ENCODE data around the gene WDR38.

WDR38 gene

DNA sequence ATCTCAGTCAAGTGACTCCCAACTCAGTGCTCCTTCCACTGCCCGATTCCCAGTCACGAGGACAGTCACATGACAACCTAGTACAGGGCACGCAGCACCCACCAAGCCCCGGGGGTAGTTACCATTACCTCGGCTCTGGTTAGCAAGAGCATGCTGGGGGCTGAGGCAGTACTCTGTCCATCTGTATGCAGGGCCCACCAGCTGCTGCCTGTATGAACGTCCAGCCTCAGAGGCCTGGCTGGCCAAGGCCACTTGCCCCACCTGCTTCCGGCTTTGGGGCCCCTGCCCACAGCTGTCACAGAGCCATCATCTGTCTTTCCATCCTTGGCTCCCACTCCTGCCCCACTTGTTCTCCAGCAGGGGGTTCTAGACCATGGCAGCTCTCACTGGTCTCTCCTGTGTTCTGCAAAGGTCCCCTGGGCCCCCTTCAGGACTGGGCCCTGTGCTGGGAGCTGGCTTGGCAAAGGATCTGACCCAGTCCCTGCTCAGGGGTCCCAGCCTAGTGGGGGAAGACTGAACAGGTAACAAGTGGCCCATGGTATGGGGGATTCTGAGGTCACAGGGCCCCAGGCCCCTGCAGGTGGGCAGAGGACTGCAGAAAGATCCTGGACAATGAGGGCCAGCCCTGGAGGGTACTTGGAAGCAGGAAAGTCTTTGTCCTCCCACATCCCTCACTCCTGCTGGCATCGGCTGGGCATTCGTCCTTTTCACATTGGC is 5.2 kb downstream of the WDR38 start:
- no peak for DNase-seq (ENCODE audit: low read depth)

DNA sequence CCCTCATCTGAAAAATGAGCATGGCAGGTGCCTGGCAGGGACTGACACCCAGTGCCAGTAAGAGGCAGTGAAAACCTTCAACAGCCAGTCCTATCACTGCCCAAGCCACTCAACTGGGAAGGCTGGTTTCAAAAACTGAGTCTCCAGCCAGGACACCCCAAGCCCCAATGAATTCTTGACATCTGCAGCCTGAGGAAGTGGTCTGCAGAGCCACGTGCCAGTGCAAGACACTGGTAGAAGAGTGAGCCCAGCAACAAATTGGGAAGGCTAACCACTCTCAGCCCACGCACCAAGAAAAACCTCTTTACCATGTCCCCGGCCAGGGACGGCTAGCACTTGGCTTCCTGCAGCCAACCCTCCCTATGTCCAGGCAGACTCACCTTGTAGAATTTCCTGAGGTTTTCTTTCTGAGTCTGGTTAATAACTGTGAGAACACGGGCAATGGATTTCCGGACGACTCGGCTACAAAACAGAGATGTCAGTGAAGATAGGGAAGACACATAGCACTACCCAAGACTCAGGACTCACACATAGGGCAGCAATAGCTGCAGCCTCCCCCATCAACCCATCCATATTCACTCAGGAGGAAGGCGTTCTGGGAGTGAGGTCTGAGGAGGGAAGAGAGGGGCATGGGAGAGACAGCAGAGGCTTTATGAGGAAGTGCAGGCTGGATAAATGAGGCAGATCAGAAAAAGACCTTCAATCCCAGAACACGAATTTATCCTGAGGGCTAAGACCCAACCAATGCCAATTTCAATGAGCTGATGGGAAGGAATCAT is 6.7 kb downstream of the WDR38 start:
- no peak for DNase-seq (ENCODE audit: low read depth)

DNA sequence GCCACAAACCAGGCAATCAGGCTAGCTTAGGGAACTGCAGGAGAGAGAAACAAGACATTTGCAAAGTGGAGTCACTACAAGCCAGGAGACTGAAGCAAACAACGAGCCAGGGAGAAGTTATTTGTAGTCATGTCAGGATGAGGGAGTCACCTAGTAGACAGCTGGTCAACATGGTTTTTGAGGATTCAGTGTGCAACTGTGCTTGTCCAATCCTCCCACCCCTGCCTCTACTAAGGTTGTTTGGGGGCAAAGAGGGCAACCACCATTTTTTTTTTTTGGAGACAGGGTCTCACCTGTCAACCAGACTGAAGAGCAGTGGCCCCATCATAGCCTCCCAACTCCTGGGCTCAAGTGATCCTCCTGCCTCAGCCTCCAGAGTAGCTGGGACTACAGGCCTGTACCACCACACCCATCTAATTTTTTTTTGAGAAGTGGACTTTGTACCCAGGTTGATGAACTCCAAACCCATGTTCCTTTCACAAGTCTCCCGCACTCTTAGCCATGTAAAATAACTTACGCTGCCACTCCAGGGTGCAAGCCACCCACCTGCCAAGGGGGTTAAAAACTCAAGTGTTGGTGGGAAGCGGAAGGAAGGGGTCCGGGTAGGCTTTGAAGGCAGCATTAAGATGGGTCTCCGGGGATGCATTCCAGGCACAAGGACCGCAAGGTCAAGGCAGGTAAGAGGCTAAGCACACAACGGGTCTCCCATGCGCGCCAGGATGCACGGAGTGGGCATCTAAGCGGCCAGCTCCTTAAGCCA is 7.5 kb downstream of the WDR38 start:
- no peak for DNase-seq (ENCODE audit: low read depth)

DNA sequence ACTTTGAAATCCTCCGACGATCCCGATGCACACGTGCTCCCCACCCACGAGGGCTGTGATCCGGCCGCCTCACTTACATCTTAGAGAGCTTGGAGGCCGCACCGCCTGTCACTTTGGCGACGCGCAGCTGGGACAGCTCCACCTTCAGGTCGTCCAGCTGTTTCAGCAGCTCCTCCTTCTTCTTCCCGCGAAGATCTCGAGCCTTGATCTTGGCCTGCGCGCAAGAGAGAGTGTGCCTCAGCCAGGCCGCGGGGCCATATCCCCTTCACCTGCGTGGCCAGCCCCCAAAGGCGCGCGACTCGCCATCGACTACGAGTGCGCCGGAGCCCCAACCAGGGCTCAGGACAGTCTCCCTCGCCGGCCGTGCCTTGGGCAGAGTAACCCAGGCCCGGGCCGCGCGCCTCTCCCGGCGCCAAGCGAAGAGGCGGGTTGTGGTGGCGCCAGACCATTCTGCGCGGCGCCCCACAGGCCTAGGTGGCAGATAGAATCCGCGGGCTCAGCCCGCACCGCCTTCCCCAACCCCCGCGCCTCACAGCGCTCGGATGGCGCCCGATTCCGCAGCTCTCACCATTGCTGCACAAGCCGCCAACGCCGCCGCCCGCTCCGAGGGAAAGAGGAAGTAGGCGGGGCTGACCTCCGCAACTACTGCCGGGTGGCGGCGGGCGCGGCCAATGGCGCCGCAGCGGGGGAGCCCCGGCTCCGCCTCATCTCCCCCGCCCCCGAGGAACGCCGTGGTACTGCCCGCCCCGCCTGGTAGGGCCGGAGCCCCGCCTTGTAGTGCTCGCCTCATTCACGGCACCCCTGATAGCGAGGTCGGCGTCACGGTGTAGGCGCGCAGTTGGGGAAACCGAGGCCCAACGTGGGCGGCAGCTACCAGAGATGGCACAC is 8.3 kb downstream of the WDR38 start, which contains the start of the genes ARPC5L and RPL35:
Gene ARPC5L, plus strand, starts transcription at position 789 of the 888 bp plus-strand sequence. CDS start 7,161 bp downstream, outside the sequence.
Gene RPL35, minus strand, starts transcription at position 616 of the 888 bp plus-strand sequence. Its CDS starts 45 bp downstream, at position 571.
- DNase-seq (ENCODE audit: low read depth) = peak; percentile 93

DNA sequence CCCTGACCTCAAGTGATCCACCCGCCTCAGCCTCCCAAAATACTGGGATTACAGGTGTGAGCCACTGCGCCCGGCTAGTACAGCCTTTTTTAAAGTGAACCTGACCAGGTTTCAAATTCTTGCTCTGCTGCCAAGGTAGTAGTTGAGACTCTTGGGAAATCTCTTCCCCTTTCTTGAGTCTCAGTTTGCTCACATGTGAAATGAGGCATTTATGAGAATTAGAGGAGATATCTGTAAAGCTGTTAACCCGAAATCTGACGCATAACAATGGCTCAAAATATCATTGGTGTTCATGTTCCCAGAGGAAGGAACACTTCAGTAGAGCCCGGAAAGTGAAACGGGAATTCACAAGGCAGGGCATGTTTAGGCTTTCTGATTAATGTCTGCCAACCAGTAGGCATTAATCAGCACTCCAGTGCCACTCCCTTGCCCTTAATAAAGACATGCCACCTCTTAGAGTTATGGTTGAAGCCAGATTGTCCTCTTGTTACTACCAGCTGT is 10.2 kb downstream of the WDR38 start:
- DNase-seq (ENCODE audit: low read depth) = no peak

DNA sequence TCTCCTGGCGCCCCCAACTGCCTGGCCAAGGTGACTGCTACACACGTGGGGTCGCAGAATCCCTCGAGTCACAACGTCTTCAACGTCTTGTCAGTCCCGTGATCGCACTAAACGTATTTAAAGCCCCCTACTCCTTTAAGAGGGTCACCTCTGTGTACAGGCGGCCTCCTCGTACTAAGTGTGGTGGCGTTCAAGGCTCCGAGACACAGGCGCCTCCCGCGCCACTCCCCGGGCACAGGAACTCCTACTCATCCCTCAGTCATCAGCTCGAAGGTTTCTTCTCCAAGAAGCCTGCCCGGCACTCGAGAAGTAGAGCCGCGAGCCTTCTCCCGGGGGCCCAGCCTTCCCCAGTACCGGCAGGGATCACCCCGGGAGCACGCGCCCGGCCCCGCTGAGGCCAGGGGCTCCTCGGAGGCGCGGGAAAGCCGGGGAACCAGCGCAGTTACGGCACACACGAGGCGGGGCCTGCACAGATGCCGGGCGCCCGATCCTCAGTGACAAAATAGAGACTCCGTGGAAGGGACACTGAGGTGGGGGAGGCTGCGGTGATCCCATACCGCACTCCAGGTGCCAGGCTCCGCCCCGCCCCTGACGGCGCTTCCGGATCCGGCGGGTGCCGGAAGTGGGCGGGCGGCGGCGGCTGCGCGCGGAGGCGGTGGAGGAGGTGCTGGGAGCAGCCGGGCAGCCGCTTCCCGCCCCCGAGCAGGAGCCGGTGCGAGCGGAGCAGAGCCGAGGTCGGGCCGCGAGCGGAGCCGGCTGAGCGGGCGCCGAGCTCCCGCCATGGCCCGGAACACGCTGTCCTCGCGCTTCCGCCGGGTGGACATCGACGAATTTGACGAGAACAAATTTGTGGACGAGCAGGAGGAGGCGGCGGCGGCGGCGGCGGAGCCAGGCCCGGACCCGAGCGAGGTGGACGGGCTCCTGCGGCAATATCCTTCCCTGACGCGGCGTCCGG is 15.5 kb downstream of the WDR38 start:
- peak; percentile 92 for DNase-seq (ENCODE audit: low read depth)

DNA sequence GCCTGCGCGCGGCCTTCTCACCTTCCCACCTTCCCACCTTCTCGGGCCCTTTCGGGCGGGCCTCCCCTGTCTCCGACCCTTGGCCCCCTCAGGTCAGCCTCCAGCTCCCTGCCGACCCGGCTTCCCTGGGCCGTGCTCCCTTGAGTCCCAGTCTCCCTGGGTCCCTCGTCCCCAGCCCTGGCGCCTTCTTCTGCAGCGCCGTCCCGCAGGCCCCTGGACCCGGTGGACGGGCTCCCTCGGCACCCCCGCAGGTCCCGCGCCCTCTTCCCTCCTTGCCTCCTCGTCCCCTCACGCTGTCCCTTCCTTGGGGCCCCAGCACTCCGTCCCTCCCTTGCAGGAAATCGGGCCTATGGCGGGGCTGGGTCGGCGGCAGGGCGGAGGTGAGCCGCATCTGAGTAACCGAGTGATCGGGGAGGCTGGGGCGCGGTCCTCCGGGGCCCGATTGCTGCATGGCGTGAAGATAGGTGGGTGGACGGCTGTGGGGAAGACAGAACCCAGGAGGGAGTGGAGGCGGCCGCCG is 16.3 kb downstream of the WDR38 start:
- DNase-seq (ENCODE audit: low read depth) = no peak

DNA sequence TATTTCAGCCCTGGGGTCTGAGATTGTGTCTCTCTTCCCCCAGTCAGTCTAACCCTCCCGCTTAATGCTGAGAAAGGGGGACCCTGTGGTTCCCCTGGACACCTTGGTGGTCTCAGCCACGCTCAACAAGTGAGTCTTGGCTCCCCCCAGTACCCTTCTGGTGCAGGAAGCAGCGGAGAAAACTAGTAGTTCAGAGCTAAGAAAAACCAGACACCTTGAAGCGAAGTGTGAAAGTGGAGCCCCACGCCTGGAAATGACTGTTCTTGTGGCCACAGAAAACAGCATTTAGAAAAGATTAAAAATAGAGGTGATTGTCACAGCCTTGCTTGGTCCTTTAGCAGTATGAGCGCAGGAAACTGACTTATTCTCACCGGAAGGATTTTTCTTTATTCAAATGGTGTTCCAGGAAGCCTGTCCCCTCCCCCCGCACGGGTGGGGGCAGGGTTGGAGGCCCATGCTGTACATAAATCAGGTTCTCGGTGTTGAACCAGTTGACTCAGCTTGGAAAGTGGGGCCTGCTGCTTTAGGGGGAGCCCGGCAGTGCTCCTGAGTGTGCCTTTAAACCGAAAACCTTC is 16.8 kb downstream of the WDR38 start:
- DNase-seq (ENCODE audit: low read depth) = peak; percentile 87

DNA sequence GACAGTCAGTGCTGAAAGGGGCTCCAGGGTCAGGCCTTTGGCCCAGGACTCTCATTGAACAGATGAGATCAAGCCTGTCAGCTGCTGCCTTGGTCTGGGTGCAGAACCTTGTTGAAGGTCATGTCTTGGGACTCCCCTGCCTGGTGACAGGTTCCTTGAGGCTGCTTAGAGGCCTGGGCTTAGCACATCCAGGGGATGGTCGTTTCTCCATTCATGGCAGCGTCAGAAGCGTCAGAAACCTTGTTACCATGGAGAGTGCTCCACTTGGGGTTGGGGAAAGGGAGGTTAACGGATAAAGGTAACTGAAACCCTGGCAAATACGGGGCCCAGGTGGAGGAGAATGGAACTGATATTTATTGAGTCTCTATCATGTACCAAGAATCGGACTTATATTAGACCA is 17.5 kb downstream of the WDR38 start:
- DNase-seq (ENCODE audit: low read depth) = no peak

DNA sequence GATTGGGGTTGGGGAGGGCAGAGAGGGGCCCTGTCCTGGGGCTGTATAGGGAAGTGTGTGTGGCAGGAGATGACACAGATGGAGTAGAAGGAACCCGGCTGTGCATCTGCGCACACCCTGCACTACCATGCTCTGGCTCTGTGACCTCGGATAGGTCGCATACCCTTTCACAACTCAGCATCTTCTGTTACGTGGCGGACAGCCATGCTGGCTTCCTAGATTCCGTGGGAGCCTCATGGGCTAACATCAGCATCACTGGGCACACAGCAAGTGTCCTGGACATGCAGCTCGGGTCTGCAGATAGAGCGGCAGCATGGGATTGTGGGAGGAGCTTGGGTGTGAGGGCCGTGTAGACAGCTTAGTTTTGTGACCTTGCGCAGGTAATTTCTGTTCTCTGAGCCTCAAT is 17.9 kb downstream of the WDR38 start:
- DNase-seq (ENCODE audit: low read depth) = no peak

DNA sequence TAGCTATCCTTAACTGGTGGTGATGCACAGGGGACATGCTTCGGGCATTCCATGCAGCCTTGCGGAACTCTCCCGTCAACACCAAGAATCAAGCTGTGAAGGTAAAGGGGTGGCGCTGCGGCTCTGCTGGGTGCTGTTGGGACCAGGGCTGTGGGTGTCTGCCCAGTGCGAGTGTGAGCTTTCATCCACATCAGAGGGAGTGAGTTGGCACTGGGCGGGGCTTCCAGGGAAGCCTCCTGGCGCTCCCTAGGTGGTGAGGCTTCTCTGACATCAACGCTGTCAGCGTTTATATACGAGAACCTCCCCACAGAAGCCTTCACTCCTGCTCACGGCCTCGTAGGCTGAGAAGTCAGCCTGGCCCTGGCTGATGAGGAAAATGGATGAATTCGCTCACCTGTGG is 20.4 kb downstream of the WDR38 start:
- DNase-seq (ENCODE audit: low read depth) = no peak

DNA sequence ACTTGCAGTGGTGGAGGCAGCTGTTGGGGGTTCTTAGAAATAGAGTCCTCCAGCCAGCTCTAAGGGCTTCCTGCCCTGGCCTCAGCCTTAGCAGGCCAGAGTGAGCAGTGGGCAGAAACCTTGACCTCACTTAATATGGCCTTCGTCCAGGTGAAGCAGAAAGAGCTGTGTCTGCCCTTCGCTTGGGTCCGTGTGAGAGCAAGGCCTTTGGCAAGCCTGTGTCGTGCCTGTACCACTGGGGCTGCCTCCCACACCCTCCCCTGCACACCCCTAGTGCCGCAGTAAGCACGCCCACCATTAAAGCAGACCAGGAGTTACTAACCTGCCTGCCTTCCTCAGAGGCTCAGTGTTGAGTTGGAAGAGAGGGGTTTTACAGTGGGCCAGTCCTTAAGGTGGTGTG is 22.2 kb downstream of the WDR38 start:
- no peak for DNase-seq (ENCODE audit: low read depth)

DNA sequence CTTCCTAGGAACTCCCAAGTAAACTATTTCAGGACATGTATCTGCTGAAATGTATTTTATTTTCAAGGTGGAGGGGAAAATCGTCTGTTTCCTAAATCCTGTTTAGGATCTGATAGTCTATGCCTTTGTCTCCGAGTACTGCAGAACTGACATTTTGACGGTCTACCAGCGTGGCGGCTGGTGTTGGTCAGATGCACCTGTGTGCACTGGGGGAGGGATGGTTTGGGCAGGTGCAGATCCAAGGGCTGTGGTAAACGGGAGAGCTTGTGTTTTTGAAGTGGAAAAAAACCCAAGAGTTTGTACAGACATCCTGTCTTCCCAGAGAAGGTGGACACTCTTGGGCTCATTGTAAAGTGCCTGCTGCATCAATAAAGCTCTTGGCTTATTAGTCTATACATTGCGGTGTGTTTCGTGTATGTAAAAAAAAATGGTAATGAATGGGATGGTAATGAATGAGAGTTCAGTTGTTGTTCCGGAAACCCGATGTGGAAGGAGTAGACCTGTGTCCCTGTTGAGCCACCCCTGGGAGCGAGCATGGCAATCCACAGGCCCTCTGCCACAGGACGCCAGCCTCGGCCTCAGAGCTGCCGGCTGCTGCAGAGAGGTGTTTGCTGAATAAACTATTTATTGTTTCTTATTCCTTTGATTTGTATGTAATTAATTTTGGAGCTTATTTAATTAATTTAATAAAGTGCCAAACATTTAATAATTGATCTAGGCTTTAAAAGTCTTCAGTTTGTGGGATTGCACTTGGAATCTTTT is 23.9 kb downstream of the WDR38 start:
- no peak for DNase-seq (ENCODE audit: low read depth)

DNA sequence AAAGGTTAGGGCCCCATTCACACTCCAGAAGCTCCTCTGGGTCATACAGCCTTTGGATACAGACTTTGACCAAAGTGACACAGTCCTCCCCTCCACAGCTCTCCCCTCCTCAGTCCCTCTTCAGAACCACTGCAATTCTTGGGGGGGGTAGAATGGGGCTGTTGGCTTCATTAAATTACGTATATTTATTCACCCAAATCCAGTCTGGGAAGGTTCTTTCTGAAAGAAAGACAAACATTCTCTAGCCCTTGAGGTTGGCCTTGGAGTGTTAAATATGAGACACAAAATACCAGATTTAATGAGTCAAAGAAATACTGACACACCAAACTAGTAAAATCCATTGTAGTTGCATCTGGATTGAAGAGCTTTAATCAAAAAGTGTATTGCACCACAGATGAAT is 24.8 kb downstream of the WDR38 start:
- no peak for DNase-seq (ENCODE audit: low read depth)

DNA sequence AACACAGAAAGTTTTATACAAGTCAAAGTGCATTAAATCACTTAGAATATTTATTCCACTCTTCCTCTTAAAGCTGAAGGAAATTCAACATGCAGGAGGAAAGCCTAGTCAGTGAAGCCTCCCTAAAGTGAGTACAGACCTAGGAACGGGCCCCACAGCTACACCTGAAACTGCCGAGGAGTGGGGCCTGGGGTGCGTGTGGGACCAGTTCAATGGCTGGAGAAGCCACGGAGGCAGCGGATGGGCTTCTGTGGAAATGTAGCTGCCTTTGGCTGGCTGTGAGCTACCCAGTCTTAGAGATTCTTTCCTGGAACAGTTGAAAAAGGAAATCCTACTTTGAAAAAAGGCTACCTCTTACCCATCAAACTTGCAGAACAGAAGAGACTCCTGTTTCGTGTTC is 25.3 kb downstream of the WDR38 start:
- no peak for DNase-seq (ENCODE audit: low read depth)

DNA sequence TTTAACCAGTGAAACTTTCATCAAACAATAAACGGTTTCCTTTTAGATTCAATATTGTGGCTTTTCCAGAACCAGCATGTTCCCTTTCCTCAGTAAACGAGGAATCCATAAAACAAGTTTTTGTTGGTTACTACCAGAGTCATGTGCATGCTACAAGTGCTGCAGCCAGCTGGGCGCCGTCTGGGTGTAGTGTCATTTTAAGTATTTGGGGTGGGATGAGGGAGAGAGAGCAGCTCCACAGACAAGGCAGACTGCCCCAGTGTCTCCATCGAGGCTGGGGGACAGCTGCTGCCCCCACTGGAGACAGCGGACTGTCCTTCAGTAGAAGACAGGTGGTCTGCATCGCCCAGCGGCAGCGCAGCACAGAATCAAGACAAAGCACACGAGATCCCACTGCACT is 26.0 kb downstream of the WDR38 start:
- no peak for DNase-seq (ENCODE audit: low read depth)

DNA sequence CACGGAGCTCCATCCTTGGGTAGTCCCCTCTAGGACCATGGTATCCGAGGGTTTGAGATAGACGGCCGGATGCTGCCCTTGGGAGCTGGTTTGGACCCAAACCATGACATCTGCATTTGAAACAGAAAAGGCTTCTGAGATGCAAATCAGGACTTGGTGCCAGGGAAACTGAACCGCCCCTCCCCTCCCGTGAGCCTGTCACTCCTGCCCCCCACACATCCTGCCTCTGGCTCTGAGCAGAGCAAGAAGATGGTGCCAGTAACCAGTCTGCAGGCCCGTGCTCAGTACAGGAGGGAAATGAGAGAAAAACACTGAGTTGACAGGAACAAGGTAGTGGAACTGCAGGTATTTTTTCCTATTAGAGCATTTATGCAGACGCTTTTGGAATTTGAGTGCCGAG is 27.2 kb downstream of the WDR38 start:
- DNase-seq (ENCODE audit: low read depth) = no peak

DNA sequence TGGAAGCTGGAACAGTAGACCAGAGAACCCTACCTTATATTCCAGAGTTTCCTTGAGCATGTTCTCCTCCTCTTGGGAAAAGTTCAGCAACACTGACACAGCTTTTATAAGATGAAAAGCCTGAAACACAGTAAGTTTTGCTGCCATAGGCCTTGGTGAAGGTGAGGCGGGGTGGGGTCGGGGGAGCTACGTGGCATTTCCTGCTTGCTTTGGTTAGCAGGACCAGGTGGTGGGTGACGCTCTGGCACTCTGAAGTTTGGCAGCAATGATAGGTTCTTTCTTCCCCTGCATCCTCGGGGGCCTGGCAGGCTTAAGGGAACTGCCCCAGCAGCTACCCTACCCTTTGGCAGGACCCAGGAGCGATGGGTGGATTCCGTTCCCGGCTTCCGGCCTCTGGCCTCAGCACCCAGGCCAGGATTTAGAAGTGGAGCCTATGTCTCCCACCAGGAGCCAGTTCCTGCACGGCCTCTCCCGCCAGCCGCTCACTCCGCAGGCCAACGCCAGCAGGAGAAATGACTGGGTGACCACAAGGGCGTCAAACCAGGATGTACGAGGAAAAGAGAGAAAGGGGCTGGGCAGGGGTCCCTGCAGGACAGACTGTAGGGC is 28.0 kb downstream of the WDR38 start:
- no peak for DNase-seq (ENCODE audit: low read depth)
